Breast epithelium (tissue), 3 donors: ENCODE measurements around the gene KRT37.

Source experiments
- POLR2A ChIP-seq: fragments of 450-650 bp; IDR thresholded peaks from one replicate; pipeline ENCODE4 v1.6.1; 2016; ENCODE audit warnings: antibody characterized with exemption, mild to moderate bottlenecking, moderate library complexity
- POLR2AphosphoS5 ChIP-seq, 3 donors: sonication (generic); formaldehyde crosslinking; IDR thresholded peaks; one replicate each; pipeline ENCODE4 v1.6.1; 2017; ENCODE audit warnings: antibody characterized with exemption in 3 of 3
- TF ChIP-seq, protein P1 (sequence below), 3 donors: fragments of 450-650 bp; IDR thresholded peaks; one replicate each; pipeline ENCODE4 v1.5.1; 2016 to 2017; ENCODE audit warnings: antibody characterized with exemption in 3 of 3, mild to moderate bottlenecking in 3 of 3, moderate library complexity in 3 of 3

DNA sequence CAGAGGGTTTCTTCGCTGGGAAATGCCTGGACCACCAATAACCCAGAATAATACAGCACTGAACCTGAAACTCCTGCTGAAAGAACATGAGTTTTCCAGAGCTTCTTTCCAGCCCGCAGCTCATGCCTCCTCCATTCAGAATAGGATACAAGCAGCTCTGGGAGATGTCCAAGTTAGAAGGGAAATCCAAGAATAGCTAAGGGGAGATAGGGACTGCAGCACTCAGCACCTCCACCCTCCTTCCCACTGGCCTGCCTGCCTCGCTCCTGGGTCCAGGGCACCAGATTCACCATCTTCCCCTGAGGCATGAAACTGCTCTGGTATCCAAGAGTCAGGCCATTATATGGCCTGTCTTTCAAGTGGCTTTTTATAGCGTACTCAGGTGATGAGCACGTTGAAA lies 31.1 kb downstream of the KRT37 start:
- TF ChIP-seq, protein P1, sequence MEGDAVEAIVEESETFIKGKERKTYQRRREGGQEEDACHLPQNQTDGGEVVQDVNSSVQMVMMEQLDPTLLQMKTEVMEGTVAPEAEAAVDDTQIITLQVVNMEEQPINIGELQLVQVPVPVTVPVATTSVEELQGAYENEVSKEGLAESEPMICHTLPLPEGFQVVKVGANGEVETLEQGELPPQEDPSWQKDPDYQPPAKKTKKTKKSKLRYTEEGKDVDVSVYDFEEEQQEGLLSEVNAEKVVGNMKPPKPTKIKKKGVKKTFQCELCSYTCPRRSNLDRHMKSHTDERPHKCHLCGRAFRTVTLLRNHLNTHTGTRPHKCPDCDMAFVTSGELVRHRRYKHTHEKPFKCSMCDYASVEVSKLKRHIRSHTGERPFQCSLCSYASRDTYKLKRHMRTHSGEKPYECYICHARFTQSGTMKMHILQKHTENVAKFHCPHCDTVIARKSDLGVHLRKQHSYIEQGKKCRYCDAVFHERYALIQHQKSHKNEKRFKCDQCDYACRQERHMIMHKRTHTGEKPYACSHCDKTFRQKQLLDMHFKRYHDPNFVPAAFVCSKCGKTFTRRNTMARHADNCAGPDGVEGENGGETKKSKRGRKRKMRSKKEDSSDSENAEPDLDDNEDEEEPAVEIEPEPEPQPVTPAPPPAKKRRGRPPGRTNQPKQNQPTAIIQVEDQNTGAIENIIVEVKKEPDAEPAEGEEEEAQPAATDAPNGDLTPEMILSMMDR (IDR thresholded peaks at IDR 0.05) = no peak
- TF ChIP-seq POLR2AphosphoS5 (IDR thresholded peaks at IDR 0.05) (no peak), POLR2A (no peak)
